ENCODE data around the gene RAP1GAP2. TPM values are rescaled to one million over a fixed set of nuclear protein-coding genes. Genes with fewer than 3 reads are reported as not detected.

RAP1GAP2 gene
- total RNA-seq, 1 experiment from 2014 or later = 72.8 TPM

- no peak for TF ChIP-seq AFF4 (CRISPR knock-in tag; IDR thresholded peaks at IDR 0.05; ENCODE audit: borderline replicate concordance)
- TF ChIP-seq MXD4 (CRISPR knock-in tag; IDR thresholded peaks at IDR 0.05; ENCODE audit: borderline replicate concordance) = no peak
- TF ChIP-seq ERG (CRISPR knock-in tag; IDR thresholded peaks at IDR 0.05) = no peak
- no peak for TF ChIP-seq ZSCAN18 (CRISPR knock-in tag; IDR thresholded peaks at IDR 0.05)
- peak; percentile 45; the same call in 1 of the 2 replicates for TF ChIP-seq ATF6 (CRISPR knock-in tag; IDR thresholded peaks at IDR 0.05)
- no peak for TF ChIP-seq EMX1 (CRISPR knock-in tag; IDR thresholded peaks at IDR 0.05)
- peak; percentile 42 for TF ChIP-seq NFYB (CRISPR knock-in tag; conservative IDR thresholded peaks at IDR 0.05; ENCODE audit: low read depth)
- TF ChIP-seq CTCF (IDR thresholded peaks at IDR 0.05) = no peak
- peak; percentile 79; the same call in 1 of the 2 replicates for TF ChIP-seq MAX (CRISPR knock-in tag; IDR thresholded peaks at IDR 0.05)
- no peak; the same call in 1 of the 2 replicates for TF ChIP-seq IRF2 (CRISPR knock-in tag; IDR thresholded peaks at IDR 0.05; ENCODE audit: borderline replicate concordance, low read depth)
- TF ChIP-seq GRHL2 (CRISPR knock-in tag; IDR thresholded peaks at IDR 0.05; ENCODE audit: insufficient replicate concordance, severe bottlenecking) = no peak
- TF ChIP-seq ZNF396 (CRISPR knock-in tag; IDR thresholded peaks at IDR 0.05; ENCODE audit: borderline replicate concordance) = no peak
- TF ChIP-seq E2F4 (CRISPR knock-in tag; IDR thresholded peaks at IDR 0.05; ENCODE audit: borderline replicate concordance, low read depth) = peak; percentile 80
- no peak for TF ChIP-seq RORB (CRISPR knock-in tag; IDR thresholded peaks at IDR 0.05)
- peak; percentile 94 for TF ChIP-seq TP53 (CRISPR knock-in tag; IDR thresholded peaks at IDR 0.05)
- TF ChIP-seq E2F1 (CRISPR knock-in tag; IDR thresholded peaks at IDR 0.05) = peak; percentile 95
- TF ChIP-seq OVOL2 (CRISPR knock-in tag; IDR thresholded peaks at IDR 0.05; ENCODE audit: borderline replicate concordance) = no peak
- TF ChIP-seq ZNF671 (CRISPR knock-in tag; IDR thresholded peaks at IDR 0.05) = no peak
- 0 out of 2 replicates have a peak, but pooled peaks have one; percentile 31 for TF ChIP-seq KAT7 (CRISPR knock-in tag; IDR thresholded peaks at IDR 0.05; ENCODE audit: borderline replicate concordance)
- no peak for TF ChIP-seq PRRX2 (CRISPR knock-in tag; IDR thresholded peaks at IDR 0.05)
- TF ChIP-seq HMGXB4 (CRISPR knock-in tag; IDR thresholded peaks at IDR 0.05) = no peak; the same call in 1 of the 2 replicates
- TF ChIP-seq JAZF1 (CRISPR knock-in tag; IDR thresholded peaks at IDR 0.05) = no peak
Measured at GRCh38 chr17:2749784-2750181, 46.5 kb upstream of the RAP1GAP2 start (continued).
